ENCODE measurements around the gene RIMS3.

The RIMS3 gene

DNA sequence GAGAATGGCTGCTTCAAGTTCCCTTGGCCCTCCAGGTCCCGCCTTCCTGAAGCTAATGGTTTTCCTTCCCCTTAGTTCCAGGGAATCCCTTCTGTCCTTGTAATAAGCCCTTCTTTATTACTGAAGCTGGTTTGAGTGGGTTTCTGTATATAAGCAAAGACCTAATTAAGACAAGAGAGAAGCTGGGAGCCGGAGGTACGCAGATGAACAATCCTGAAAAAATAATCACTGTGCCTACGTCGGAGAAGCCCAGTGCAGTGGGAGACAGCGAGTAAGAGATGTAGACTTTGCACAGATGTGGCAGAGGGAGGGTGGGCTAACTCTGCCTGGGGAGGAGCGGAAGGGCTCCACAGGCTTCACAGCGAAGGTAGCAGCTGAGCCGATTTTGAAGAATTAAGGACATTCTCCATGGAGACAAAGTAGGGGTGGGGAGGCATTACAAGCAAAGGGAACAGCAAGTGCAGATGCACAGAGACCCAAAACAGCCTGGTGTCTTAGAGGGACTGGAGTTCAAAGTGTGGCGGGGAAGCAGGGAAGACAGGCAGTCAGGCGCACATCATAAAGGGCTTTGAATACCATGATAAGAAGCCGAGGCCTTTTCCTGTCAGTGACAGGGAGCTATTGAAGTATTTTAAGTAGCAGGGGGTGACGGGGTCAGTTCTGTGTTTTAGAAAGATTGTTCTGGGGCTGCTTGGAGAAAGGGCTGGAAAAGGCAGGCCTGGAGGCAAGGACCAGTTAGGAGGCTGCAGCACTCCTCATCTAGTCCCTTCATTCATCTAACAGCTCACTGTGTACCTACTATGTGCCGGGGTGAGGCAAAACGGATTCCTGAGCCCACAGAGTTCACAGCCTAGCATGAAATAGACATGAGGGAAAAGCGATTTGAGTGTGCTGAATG lies 6.5 kb downstream of the RIMS3 start:
- in situ Hi-C loops (cut with HindIII; ENCODE audit: low sequenced_read_pairs), result no loop called here
- no peak overlapping the region for H3K4me3 ChIP-seq (ENCODE audit: low read depth, low read length)
- no peak for TF ChIP-seq CTCF (IDR thresholded peaks at IDR 0.05; ENCODE audit: low read depth, low read length, missing control alignments)
- DNase-seq (ENCODE audit: low read depth), result no peak

DNA sequence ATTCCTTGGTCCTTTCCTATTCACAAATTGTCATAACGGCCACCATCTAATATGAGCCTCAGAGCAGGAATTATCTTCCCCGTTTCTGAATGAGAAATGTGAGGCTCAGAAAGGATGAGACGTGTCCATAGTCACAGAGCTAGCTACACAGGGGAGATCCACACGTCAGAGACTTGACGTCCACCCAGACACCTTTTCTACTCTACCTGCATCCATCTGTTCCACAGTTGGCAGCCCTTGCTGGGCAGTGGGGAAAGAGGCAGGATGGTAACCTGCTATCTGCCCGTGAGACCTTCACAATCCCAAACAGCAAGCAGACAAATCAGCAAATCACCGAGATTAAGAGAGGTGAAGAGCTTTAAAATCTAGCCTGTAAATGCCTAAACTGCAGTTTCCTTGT lies 8.4 kb downstream of the RIMS3 start:
- in situ Hi-C loops (cut with HindIII; ENCODE audit: low sequenced_read_pairs), result no loop called here
- TF ChIP-seq CTCF (IDR thresholded peaks at IDR 0.05; ENCODE audit: low read depth, low read length, missing control alignments), result no peak
- no peak for DNase-seq (ENCODE audit: low read depth)
- H3K4me3 ChIP-seq (ENCODE audit: low read depth, low read length), result no peak overlapping the region

- in situ Hi-C loops (cut with HindIII; ENCODE audit: low sequenced_read_pairs), result no loop called here
- no peak for TF ChIP-seq CTCF (IDR thresholded peaks at IDR 0.05; ENCODE audit: low read depth, low read length, missing control alignments)
- no peak overlapping the region for H3K4me3 ChIP-seq (ENCODE audit: low read depth, low read length)
Observed at GRCh38 chr1:40653851-40654537, 11.5 kb downstream of the RIMS3 start.

DNA sequence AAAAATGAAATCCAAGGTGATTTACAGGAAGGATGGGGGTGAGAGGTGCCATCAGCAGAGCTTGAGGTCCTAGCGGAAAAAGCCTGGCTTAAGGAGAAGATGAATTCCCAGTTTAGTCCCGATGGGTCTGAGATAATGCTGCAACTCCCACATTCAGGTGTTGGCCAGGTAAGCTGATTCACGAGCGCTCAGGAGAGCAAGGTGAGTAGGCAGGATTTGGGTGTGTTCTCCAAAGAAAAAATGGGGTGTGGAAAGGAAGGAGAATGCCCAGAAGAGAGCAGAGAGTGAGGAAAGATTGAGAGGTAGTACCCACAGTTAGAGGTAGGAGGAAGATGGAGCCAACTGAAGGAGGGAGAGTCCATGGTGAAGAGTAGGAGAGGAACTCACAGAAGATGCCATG lies 12.5 kb downstream of the RIMS3 start:
- H3K4me3 ChIP-seq (ENCODE audit: low read depth, low read length), result no peak overlapping the region
- in situ Hi-C loops (cut with HindIII; ENCODE audit: low sequenced_read_pairs), result no loop called here
- DNase-seq (ENCODE audit: low read depth), result no peak
- TF ChIP-seq CTCF (IDR thresholded peaks at IDR 0.05; ENCODE audit: low read depth, low read length, missing control alignments), result no peak

More at GRCh38 chr1:40653851-40654537, 11.5 kb downstream of the RIMS3 start:
- no peak for DNase-seq (ENCODE audit: low read depth)

DNA sequence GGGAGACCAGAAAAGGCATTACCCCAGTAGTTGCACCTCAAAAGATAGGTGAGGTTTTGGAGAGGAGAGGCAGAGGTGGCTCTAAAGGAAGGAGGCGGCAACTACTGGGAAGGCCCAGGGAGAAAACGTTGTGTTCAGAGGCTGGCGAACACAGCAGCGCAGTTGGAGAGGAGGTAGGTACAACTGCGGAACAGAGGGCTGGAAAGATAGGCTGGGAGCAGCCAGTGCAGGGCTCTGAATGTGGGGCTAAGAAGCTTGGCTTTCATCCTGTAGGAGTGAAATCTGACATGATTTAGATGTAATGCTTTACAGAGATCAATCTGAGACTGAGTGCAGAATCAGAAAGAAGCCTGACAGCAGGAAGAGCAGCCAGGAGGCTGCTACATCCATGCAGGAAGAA lies 13.0 kb downstream of the RIMS3 start:
- in situ Hi-C loops (cut with HindIII; ENCODE audit: low sequenced_read_pairs), result no loop called here
- no peak for TF ChIP-seq CTCF (IDR thresholded peaks at IDR 0.05; ENCODE audit: low read depth, low read length, missing control alignments)
- DNase-seq (ENCODE audit: low read depth), result no peak
- H3K4me3 ChIP-seq (ENCODE audit: low read depth, low read length), result no peak overlapping the region

DNA sequence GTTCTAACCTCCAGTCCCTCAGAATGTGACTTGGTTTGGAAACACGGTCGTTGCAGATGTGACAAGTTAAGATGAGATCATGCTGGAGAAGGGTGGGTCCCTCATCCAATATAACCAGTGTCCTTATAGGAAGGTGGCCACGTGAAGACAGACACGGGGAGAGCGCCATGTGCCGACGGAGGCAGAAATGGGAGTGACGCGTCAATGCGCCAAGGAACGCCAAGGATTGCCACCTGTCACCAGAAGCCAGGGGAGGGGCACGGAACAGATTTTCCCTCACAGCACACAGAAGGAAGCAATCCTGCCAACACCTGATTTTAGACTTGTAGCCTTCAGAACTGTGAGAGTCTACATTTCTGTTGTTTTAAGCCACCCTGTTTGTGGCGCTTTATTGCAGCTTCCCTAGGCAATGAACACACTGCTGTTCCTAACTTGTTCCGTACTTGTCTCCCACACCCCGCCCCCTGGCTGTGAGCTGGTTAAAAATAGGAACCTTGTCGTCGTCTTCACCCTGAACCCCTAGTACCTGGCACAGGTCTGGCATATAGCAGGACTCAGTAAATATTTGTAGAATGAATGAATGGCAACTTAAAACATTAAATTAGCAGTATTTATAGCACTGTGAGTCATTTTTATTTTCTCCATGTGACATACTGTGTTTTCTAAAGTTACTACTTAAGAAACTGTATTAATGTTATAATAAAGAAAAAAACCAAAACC lies 14.2 kb downstream of the RIMS3 start:
- H3K4me3 ChIP-seq (ENCODE audit: low read depth, low read length), result no peak overlapping the region
- in situ Hi-C loops (cut with HindIII; ENCODE audit: low sequenced_read_pairs), result no loop called here
- no peak for DNase-seq (ENCODE audit: low read depth)
- no peak for TF ChIP-seq CTCF (IDR thresholded peaks at IDR 0.05; ENCODE audit: low read depth, low read length, missing control alignments)
